Astrocyte of the cerebellum (primary cell): ENCODE measurements around the gene JCAD.

ENCODE experiments used
- DNase-seq: peaks from one replicate; pipeline ENCODE4 v3.0.0-alpha.2; 2011; ENCODE audit warnings: low read depth
- H3K4me3 ChIP-seq: 2 replicates; pipeline ENCODE4 v1.5.1; 2011; ENCODE audit warnings: mild to moderate bottlenecking, low read depth, low read length, moderate library complexity
- CTCF ChIP-seq: IDR thresholded peaks from 2 replicates; pipeline ENCODE4 v1.5.1; 2012; ENCODE audit warnings: low read length, low read depth, moderate library complexity, mild to moderate bottlenecking; ENCODE audit errors: missing control alignments
- in situ Hi-C: cut with HindIII; loops from 2 replicates; pipeline ENCODE4 v1.10.0; 2017; ENCODE audit warnings: low sequenced_read_pairs

JCAD gene

GRCh38 chr10:30063099-30063498, 3.7 kb upstream of the JCAD start:
- no peak for DNase-seq
- H3K4me3 ChIP-seq: no peak overlapping the region
- TF ChIP-seq CTCF: no peak
- in situ Hi-C loops: no loop called here

- H3K4me3 ChIP-seq: no peak overlapping the region
- DNase-seq: no peak
- no peak for TF ChIP-seq CTCF
- in situ Hi-C loops: no loop called here
Measured at GRCh38 chr10:30062582-30062981, 3.2 kb upstream of the JCAD start.

DNA sequence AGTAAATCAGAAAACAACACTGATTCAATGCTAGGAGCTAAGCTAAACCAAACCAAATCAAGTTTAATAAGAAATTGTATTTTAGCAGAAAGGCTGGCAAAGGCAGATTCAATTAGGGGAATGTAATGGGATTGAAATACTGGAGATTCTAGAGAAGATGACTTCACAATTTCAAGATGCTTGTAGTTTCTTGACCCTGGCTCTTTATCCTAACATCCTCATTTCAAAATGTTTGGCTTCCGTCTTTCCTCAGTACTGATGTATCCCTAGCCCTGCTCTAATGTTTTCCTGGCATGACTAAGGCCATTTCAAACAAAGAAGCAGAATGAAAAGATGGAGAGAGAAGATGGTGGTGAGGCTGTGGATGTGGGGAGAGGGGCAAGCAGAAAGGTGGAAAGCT, 2.7 kb upstream of the JCAD start:
- peak; percentile 31 for DNase-seq
- no peak for TF ChIP-seq CTCF
- H3K4me3 ChIP-seq: no peak overlapping the region
- in situ Hi-C loops: no loop called here

- DNase-seq: no peak
- peak overlapping the region; percentile 59 for H3K4me3 ChIP-seq
- in situ Hi-C loops: no loop called here
- TF ChIP-seq CTCF: no peak
Measured at GRCh38 chr10:30058570-30059132, 735 bp downstream of the JCAD start.

- no peak for DNase-seq
- TF ChIP-seq CTCF: no peak
- H3K4me3 ChIP-seq: peak overlapping the region; percentile 59
- in situ Hi-C loops: no loop called here
Measured at GRCh38 chr10:30057894-30058556, 1.4 kb downstream of the JCAD start.

DNA sequence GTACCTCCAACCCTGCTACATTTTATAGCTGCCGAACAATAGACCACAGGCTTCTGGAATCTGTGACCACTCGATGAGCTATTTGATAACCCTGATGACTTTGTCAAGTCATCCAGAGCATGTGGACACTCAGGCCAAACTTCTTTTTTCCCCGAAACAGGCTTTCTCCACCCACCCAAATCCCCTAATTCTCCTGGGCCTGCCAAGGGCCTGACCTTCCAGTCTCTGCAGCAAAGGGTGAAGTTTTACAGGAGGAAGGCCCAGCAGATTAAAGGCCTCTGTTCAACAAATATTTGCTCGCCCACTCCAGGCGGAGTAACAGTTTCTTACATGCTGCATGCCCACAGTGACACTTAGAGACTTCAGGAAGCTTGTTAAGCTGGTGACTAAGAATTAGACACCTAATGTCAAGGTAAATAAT, 2.0 kb downstream of the JCAD start:
- peak overlapping the region; percentile 5 for H3K4me3 ChIP-seq
- in situ Hi-C loops: no loop called here
- TF ChIP-seq CTCF: no peak
- no peak for DNase-seq
